GM18868 (cell line): ENCODE data around the gene GABRA5.
"Not testable (repeated sequence)": the region's sequence is repeated elsewhere in the genome, so short reads cannot be mapped to it uniquely, and the experiment has no call there.

Experiments
- ATAC-seq: cut with Tn5 transposase; IDR thresholded peaks from one replicate; pipeline ENCODE4 v1.9.1; 2021; ENCODE audit warnings: mild to moderate bottlenecking, moderate library complexity; ENCODE audit not compliant: unreplicated experiment

GABRA5 gene

GRCh38 chr15:26875476-26875850 lies 8.6 kb downstream of the GABRA5 start:
- no peak for ATAC-seq

GRCh38 chr15:26877831-26878230 lies 11.0 kb downstream of the GABRA5 start:
- ATAC-seq: no peak

- ATAC-seq: no peak
These were observed 12.8 kb downstream of the GABRA5 start for GRCh38 chr15:26879706-26880105.

GRCh38 chr15:26882112-26882511 lies 15.2 kb downstream of the GABRA5 start:
- ATAC-seq: no peak

- ATAC-seq: no peak
These were observed 15.9 kb downstream of the GABRA5 start for GRCh38 chr15:26882616-26883365.

GRCh38 chr15:26883466-26883865 lies 16.6 kb downstream of the GABRA5 start:
- ATAC-seq: no peak

- no peak for ATAC-seq
These were observed 19.7 kb downstream of the GABRA5 start for GRCh38 chr15:26886566-26886965.

- no peak for ATAC-seq
These were observed 21.2 kb downstream of the GABRA5 start for GRCh38 chr15:26887926-26888666.

- no peak for ATAC-seq
These were observed 21.9 kb downstream of the GABRA5 start for GRCh38 chr15:26888761-26889160.

GRCh38 chr15:26889298-26889898 lies 22.5 kb downstream of the GABRA5 start:
- peak; percentile 71 for ATAC-seq

- no peak for ATAC-seq
These were observed 23.6 kb downstream of the GABRA5 start for GRCh38 chr15:26890451-26890850.

GRCh38 chr15:26890988-26891387 lies 24.1 kb downstream of the GABRA5 start:
- no peak for ATAC-seq

- peak; percentile 70 for ATAC-seq
These were observed 24.8 kb downstream of the GABRA5 start for GRCh38 chr15:26891448-26892181.

- no peak for ATAC-seq
These were observed 25.3 kb downstream of the GABRA5 start for GRCh38 chr15:26892182-26892518.

GRCh38 chr15:26892678-26893077 lies 25.8 kb downstream of the GABRA5 start:
- ATAC-seq: no peak

- no peak for ATAC-seq
These were observed 26.6 kb downstream of the GABRA5 start for GRCh38 chr15:26893351-26894065.

GRCh38 chr15:26894181-26894580 lies 27.3 kb downstream of the GABRA5 start:
- ATAC-seq: no peak

- ATAC-seq: not testable (repeated sequence)
These were observed 28.5 kb downstream of the GABRA5 start for GRCh38 chr15:26895346-26895745.

GRCh38 chr15:26899658-26900057 lies 32.8 kb downstream of the GABRA5 start:
- no peak for ATAC-seq

- ATAC-seq: no peak
These were observed 34.2 kb downstream of the GABRA5 start for GRCh38 chr15:26901041-26901440.

- no peak for ATAC-seq
These were observed 43.9 kb downstream of the GABRA5 start for GRCh38 chr15:26910715-26911114.
